Mesenchymal stem cell (in vitro differentiated cells and primary cell): ENCODE results near the gene TLK2.
"Not testable (repeated sequence)": the region's sequence is repeated elsewhere in the genome, so short reads cannot be mapped to it uniquely, and the experiment has no call there.

Source experiments
- DNase-seq: peaks from one replicate; pipeline ENCODE4 v3.0.0-alpha.2; 2013
- H2AFZ ChIP-seq: one replicate; pipeline ENCODE4 v1.6.1; 2013; ENCODE audit warnings: low read depth, mild to moderate bottlenecking, control low read depth, inconsistent platforms, low read length, moderate library complexity
- H2AK5ac ChIP-seq: 2 replicates; pipeline ENCODE4 v1.6.1; 2013; ENCODE audit warnings: low read length, moderate library complexity, mild to moderate bottlenecking, inconsistent platforms; ENCODE audit not compliant: severe bottlenecking
- H2BK120ac ChIP-seq: one replicate; pipeline ENCODE4 v1.6.1; 2013; ENCODE audit warnings: low read depth, mild to moderate bottlenecking, inconsistent platforms, low read length, moderate library complexity
- H2BK12ac ChIP-seq, 2 experiments: one replicate each; pipeline ENCODE4 v1.6.1; 2013; ENCODE audit warnings: inconsistent platforms in 2 of 2, low read length in 2 of 2, mild to moderate bottlenecking in 2 of 2, moderate library complexity in 2 of 2, control low read depth in 1 of 2
- H2BK15ac ChIP-seq: one replicate; pipeline ENCODE4 v1.6.1; 2013; ENCODE audit warnings: mild to moderate bottlenecking, low read depth, inconsistent platforms; ENCODE audit not compliant: poor library complexity, severe bottlenecking
- H2BK5ac ChIP-seq: 2 replicates; pipeline ENCODE4 v1.6.1; 2013; ENCODE audit warnings: low read depth, mild to moderate bottlenecking, low read length, control low read depth, inconsistent platforms; ENCODE audit not compliant: poor library complexity, severe bottlenecking
- H3K14ac ChIP-seq, 2 experiments: one replicate each; pipeline ENCODE4 v1.6.1; 2013; ENCODE audit warnings: inconsistent platforms in 2 of 2, low read length in 2 of 2, control low read depth in 1 of 2, mild to moderate bottlenecking in 1 of 2, moderate library complexity in 1 of 2
- H3K18ac ChIP-seq, 2 experiments: one replicate each; pipeline ENCODE4 v1.6.1; 2013; ENCODE audit warnings: inconsistent platforms in 2 of 2, low read length in 2 of 2, control low read depth in 1 of 2, low read depth in 1 of 2, mild to moderate bottlenecking in 1 of 2
- H3K23ac ChIP-seq, 2 experiments: one replicate each; pipeline ENCODE4 v1.6.1; 2013; ENCODE audit warnings: inconsistent platforms in 2 of 2, low read length in 2 of 2, mild to moderate bottlenecking in 2 of 2, moderate library complexity in 2 of 2, control low read depth in 1 of 2
- H3K27ac ChIP-seq: 2 replicates; pipeline ENCODE4 v1.5.1; 2013; ENCODE audit warnings: mild to moderate bottlenecking, moderate library complexity, low read length, control low read depth, inconsistent platforms; ENCODE audit not compliant: poor library complexity, severe bottlenecking
- H3K27me3 ChIP-seq, 2 experiments: 2 replicates each; pipeline versions ENCODE4 v1.6.1 to v1.7.0; 2013; ENCODE audit warnings: low read length in 2 of 2, mild to moderate bottlenecking in 2 of 2, moderate library complexity in 2 of 2, control low read depth in 1 of 2, inconsistent platforms in 1 of 2; ENCODE audit not compliant: control insufficient read depth in 1 of 2, insufficient read depth in 1 of 2
- H3K36me3 ChIP-seq, 2 experiments: 2 replicates each; pipeline versions ENCODE4 v1.6.1 to v1.7.0; 2013; ENCODE audit warnings: low read length in 2 of 2, control low read depth in 1 of 2, inconsistent platforms in 1 of 2, low read depth in 1 of 2, mild to moderate bottlenecking in 1 of 2; ENCODE audit not compliant: insufficient read depth in 2 of 2, control insufficient read depth in 1 of 2
- H3K4ac ChIP-seq, 2 experiments: one replicate each; pipeline ENCODE4 v1.6.1; 2013; ENCODE audit warnings: inconsistent platforms in 2 of 2, low read length in 2 of 2, mild to moderate bottlenecking in 2 of 2, moderate library complexity in 2 of 2, control low read depth in 1 of 2, low read depth in 1 of 2
- H3K4me1 ChIP-seq: 2 replicates; pipeline ENCODE4 v1.6.1; 2013; ENCODE audit warnings: low read depth, low read length, control low read depth; ENCODE audit not compliant: control insufficient read depth, insufficient read depth
- H3K4me2 ChIP-seq: 2 replicates; pipeline ENCODE4 v1.6.1; 2013; ENCODE audit warnings: low read length, mild to moderate bottlenecking, inconsistent platforms; ENCODE audit not compliant: poor library complexity, severe bottlenecking
- H3K4me3 ChIP-seq, 2 experiments: 2 replicates each; pipeline versions ENCODE4 v1.5.1 to v1.7.0; 2013; ENCODE audit warnings: low read length in 2 of 2, mild to moderate bottlenecking in 2 of 2, control low read depth in 1 of 2, low read depth in 1 of 2; ENCODE audit not compliant: insufficient read depth in 1 of 2
- H3K79me1 ChIP-seq: replicated peaks from 2 replicates; pipeline ENCODE4 v1.6.1; 2013; ENCODE audit warnings: mild to moderate bottlenecking, control low read depth, low read length, inconsistent platforms; ENCODE audit not compliant: poor library complexity, severe bottlenecking
- H3K9ac ChIP-seq: 2 replicates; pipeline ENCODE4 v1.7.0; 2013; ENCODE audit warnings: mild to moderate bottlenecking, low read length, moderate library complexity
- H3K9me3 ChIP-seq: 2 replicates; pipeline ENCODE4 v1.7.0; 2013; ENCODE audit warnings: mild to moderate bottlenecking, low read length; ENCODE audit not compliant: control insufficient read depth
- H4K8ac ChIP-seq: one replicate; pipeline ENCODE4 v1.6.1; 2013; ENCODE audit warnings: inconsistent platforms, mild to moderate bottlenecking, low read length, moderate library complexity
- H4K91ac ChIP-seq: one replicate; pipeline ENCODE4 v1.6.1; 2013; ENCODE audit warnings: mild to moderate bottlenecking, low read length, inconsistent platforms
- WGBS: methylation state at CpG from one replicate; pipeline ENCODE4 v1.1.7; 2013; ENCODE audit warnings: mixed read lengths; 5-methylcytosine and 5-hydroxymethylcytosine counted together

The TLK2 gene

GRCh38 chr17:62496344-62496743 lies 17.7 kb downstream of the TLK2 start:
- 100% methylated on average over 4 of the region's 4 CpGs for WGBS
- not testable (repeated sequence) for H3K4me1 ChIP-seq, H3K9me3 ChIP-seq

DNA sequence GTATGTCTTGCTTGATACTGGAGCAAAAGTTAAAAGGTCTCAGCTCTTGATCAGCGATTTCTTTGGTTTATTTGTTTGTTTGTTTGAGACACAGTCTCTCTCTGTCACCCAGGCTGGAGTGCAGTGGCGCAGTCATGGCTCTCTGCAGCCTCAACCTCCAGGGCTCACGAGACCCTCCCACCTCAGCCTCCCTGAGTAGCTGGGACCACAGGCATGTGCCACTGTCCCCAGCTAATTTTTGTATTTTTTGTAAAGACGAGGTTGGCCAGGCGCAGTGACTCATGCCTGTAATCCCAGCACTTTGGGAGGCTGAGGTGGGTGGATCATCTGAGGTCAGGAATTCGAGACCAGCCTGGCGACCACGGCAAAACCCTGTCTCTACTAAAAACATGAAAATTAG lies 20.2 kb downstream of the TLK2 start:
- H3K4ac ChIP-seq, H2BK12ac ChIP-seq, H3K23ac ChIP-seq, DNase-seq, H3K4me1 ChIP-seq, H3K18ac ChIP-seq, H3K14ac ChIP-seq, H2AK5ac ChIP-seq, H2BK120ac ChIP-seq, H2BK15ac ChIP-seq, H3K36me3 ChIP-seq, H4K8ac ChIP-seq, H3K79me1 ChIP-seq, H3K9me3 ChIP-seq, H2AFZ ChIP-seq, H4K91ac ChIP-seq, H3K4me3 ChIP-seq, H3K9ac ChIP-seq, H2BK5ac ChIP-seq, H3K4me2 ChIP-seq, H3K27ac ChIP-seq, H3K27me3 ChIP-seq: not testable (repeated sequence)
- WGBS: 79% methylated on average over 8 of the region's 8 CpGs

More at GRCh38 chr17:62496344-62496743, 17.7 kb downstream of the TLK2 start:
- H2BK15ac ChIP-seq, H2BK12ac ChIP-seq, H3K4me3 ChIP-seq, H3K4me2 ChIP-seq, H3K23ac ChIP-seq, H3K9ac ChIP-seq, H3K27me3 ChIP-seq, H2BK5ac ChIP-seq, H3K18ac ChIP-seq, H3K36me3 ChIP-seq, H3K14ac ChIP-seq, H2AFZ ChIP-seq, H3K79me1 ChIP-seq, H4K8ac ChIP-seq, H2BK120ac ChIP-seq, H3K27ac ChIP-seq, H3K4ac ChIP-seq, DNase-seq, H2AK5ac ChIP-seq, H4K91ac ChIP-seq: not testable (repeated sequence)

DNA sequence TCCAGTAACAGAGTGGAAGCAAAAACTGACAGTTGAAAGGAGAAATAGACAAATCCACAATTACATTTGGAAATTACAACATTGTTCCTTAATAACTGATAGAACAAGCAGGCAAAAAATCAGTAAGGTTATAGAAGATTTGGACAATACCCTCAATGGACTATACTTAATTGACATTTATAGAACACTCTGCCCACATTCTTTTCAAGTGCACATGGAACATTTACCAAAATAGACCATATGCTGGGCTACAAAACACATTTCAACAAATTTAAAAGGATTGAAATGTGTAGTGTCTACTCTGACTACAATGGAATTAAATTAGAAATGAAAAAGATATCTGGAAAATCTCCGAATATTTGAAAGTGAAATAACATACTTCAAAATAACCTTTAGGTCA lies 21.8 kb downstream of the TLK2 start:
- H4K8ac ChIP-seq, H2AFZ ChIP-seq, H3K4me2 ChIP-seq, H3K9me3 ChIP-seq, H2BK5ac ChIP-seq, H3K4me3 ChIP-seq, H3K23ac ChIP-seq, H2AK5ac ChIP-seq, H4K91ac ChIP-seq, H3K4me1 ChIP-seq, H3K27me3 ChIP-seq, H3K18ac ChIP-seq, DNase-seq, H3K9ac ChIP-seq, H3K79me1 ChIP-seq, H2BK15ac ChIP-seq, H2BK12ac ChIP-seq, H2BK120ac ChIP-seq, H3K36me3 ChIP-seq, H3K27ac ChIP-seq, H3K14ac ChIP-seq, H3K4ac ChIP-seq: not testable (repeated sequence)
- WGBS: no CpG with 5 or more reads among the region's 1 CpG

- 100% methylated on average over 5 of the region's 8 CpGs for WGBS
- not testable (repeated sequence) for H3K23ac ChIP-seq
Observed at GRCh38 chr17:62504857-62505256, 26.2 kb downstream of the TLK2 start.

More at GRCh38 chr17:62504857-62505256, 26.2 kb downstream of the TLK2 start:
- not testable (repeated sequence) for H3K4me1 ChIP-seq, DNase-seq, H3K27me3 ChIP-seq, H3K18ac ChIP-seq, H3K4me2 ChIP-seq, H2AK5ac ChIP-seq, H4K8ac ChIP-seq, H3K79me1 ChIP-seq, H3K27ac ChIP-seq, H3K4me3 ChIP-seq, H3K9me3 ChIP-seq, H4K91ac ChIP-seq, H3K9ac ChIP-seq, H2BK120ac ChIP-seq, H3K14ac ChIP-seq, H2BK15ac ChIP-seq, H2BK12ac ChIP-seq, H2AFZ ChIP-seq, H2BK5ac ChIP-seq, H3K36me3 ChIP-seq, H3K4ac ChIP-seq
